ENCODE results near the gene NAA25. TPM values are rescaled to one million over a fixed set of nuclear protein-coding genes. Genes with fewer than 3 reads are reported as not detected.

NAA25 gene
- total RNA-seq (2022; extraction: Qiagen RNA extraction; ENCODE audit: low read depth) = 21.1 to 32.7 TPM (median 27.7 TPM) in 5 replicates

DNA sequence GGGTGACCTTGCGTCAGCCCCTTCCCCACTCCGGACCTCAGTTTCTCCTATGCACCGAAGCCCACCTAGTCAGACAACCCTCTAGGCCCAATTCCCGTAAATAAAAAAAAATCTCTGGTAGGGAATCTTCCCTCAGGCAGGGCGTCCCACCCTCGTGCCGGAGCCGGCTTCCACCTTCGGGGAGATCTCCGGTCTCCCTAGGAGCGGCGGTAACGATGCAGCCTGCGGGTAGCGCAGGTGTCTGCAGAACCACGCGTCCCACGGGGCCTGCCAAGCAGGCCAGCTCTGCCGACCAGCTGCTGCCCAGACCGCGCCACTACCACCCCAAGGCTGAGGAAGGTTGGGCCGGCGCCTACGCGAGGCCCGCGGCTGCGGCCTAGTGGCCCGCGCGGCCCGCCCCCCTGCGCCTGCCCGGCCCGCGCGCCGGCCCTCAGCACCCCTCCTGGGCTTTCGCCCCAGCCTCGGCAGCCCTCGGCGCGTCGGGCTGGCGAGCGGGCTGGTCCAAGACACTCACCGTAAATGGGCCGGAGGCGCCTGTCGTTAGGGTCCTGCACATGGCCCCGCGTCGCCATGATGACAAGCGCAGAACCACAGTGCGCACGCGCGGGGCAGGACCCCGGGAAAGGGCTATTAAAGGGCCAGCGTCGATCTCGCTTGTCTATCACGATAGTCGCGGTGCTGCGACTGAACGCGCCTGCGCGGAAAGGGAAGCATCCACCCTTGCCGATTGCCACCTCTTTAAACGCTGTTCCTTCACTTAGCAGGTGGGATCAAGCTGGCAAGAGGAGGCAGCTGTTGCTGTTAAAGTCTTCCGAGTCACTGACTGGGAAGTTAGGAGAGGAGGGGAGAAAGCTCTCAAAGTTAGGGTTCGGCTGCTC, at the start of gene NAA25:
Gene NAA25 (minus strand): TSS at position 582 of the 878 bp plus-strand sequence. CDS start 10 bp downstream, at position 572.

DNA sequence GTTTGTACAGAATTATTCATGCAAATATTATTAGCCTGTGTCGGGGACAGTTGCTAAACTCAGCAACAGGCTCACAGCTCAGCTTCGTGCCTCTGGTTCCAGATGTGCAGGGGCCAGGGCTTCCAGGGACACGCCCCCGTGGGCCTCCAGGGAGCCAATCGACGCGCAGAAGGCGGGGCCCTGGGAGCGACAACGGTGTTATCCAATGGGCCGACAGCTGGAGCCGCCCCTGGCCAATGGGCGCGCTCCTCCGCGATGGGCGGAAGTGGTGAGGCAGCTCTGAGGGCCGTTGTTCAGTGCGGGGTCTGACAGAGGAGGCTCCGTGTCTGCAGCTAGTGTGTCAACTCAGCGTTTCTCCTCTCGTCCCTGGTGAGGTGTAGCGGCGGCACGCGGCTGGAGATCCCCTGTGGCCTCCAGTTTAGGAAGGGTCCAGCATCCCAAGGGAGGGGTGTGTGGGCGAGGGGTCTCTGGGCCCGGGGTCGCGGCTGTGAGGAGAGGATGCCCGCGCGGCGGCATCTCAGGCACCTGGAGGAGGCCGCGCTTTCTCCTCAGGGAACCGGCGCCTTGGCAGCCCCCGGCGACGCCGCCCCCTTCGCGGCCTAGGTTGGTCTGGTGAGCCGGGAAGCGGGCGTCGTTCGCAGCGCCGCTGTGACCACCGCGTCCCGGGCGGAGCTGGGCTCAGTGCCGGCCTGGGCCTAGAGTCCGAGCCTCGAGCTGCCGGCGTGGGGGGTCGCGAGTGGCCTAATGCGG, 16.8 kb upstream of the NAA25 start, which contains the start of gene TRAFD1:
Gene TRAFD1 (plus strand): TSS at position 311 of the 750 bp plus-strand sequence. CDS start 4,963 bp downstream, outside the sequence.

DNA sequence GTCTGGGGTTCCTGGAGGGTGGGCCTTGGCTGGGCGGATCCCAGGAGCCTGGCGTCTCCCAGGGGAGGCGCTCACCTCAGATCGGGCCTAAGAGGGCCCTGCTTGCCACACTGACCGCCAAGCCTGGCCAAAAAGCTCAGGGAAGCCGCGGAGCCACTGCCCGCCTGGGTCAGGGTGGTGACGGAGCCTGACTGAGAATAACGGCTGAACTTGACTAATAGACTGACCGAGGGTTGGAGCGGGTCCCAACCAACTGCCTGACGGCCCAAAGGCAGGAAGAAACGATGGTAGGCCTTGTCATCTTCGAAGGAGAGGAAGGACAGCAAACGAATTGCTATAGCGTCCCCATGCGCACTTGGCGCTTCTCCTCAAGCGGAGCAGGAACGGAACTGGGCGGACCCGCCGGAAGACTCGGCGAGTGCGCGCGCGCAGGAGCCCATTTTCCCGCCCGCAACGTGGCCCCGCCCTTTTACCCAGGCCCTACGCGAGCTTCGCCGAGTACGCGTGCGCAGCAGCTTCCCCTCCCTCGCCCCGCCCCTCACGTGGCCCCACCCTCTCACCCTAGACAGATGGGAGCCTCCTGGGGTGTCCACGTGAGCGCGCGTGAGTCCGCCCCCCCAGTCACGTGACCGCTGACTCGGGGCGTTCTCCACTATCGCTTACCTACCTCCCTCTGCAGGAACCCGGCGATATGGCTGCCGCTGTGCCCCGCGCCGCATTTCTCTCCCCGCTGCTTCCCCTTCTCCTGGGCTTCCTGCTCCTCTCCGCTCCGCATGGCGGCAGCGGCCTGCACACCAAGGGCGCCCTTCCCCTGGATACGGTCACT, 95.6 kb downstream of the NAA25 start, which contains the start of the genes ERP29 and TMEM116:
Gene ERP29 (plus strand): TSS at position 652 of the 826 bp plus-strand sequence. CDS start 40 bp downstream, at position 692.
Gene TMEM116 (minus strand): TSS at position 391 of the 826 bp plus-strand sequence. CDS start 7,895 bp downstream, outside the sequence.

Other genes with a start within 250 kb of the NAA25 start
- gene TMEM116, start 95.6 kb downstream of the NAA25 start, total RNA-seq (2022; extraction: Qiagen RNA extraction; ENCODE audit: low read depth) = 5.0 to 8.9 TPM (median 6.4 TPM) in 5 replicates
- gene ERP29, start 95.4 kb downstream of the NAA25 start, total RNA-seq (2022; extraction: Qiagen RNA extraction; ENCODE audit: low read depth) = 120 to 132 TPM (median 126 TPM) in 5 replicates
- gene TRAFD1, start 16.8 kb upstream of the NAA25 start, total RNA-seq (2022; extraction: Qiagen RNA extraction; ENCODE audit: low read depth) = 19.3 to 20.8 TPM (median 20.5 TPM) in 5 replicates